GM19025 (cell line): Measurements from ENCODE around the gene ZNF343.
"Not testable (repeated sequence)": the region's sequence is repeated elsewhere in the genome, so short reads cannot be mapped to it uniquely, and the experiment has no call there.

Experiments used
- ATAC-seq: cut with Tn5 transposase; IDR thresholded peaks from one replicate; pipeline ENCODE4 v1.9.1; 2021; ENCODE audit warnings: mild to moderate bottlenecking, low read depth, moderate library complexity; ENCODE audit not compliant: unreplicated experiment

Gene ZNF343

GRCh38 chr20:2508631-2509467 is at the start of gene ZNF343:
Gene ZNF343 (minus strand): TSS chr20:2508915. CDS start chr20:2493895, 15,020 bp downstream.
- peak; percentile 96 for ATAC-seq

- no peak for ATAC-seq
These were observed 49.3 kb upstream of the ZNF343 start for GRCh38 chr20:2557873-2558580.

GRCh38 chr20:2545594-2545993 is 36.9 kb upstream of the ZNF343 start:
- ATAC-seq: no peak

DNA sequence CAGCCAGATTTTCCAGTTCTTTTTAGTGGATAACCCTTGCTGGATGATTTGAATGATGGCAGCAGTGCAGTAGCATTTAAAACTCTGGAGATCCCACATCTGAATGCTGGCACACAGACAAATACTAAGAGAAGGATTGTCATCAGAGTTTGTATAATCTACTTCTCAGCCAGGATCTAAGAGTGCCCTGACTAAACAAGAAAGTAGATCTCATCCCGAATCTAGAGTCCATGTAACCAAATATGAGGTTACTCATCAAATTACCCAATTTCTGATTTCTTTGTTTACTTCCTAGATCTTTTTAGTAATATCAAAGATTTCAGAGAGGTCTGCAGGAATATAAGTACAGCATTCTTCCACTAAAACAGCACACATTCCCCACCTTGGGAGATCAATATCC is 35.5 kb upstream of the ZNF343 start:
- no peak for ATAC-seq

DNA sequence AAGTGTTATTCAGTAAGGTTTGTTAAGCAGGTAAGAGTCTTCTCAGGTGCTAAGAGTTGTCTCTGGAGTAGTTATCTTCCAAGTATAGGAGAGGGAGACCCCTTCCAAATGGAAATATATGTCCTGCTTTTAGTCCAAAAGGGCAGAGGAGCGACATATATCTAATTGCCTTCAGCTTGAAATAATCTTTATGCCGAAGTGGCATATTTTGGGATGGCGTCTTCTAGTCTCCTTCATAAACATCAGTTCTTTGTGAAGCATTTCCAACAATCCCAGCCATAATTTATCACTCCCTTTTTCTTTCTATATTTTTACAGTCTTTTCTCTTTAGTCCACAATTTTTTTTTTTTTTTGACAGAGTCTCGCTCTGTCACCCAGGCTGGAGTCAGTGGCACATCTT is 33.6 kb upstream of the ZNF343 start:
- ATAC-seq: no peak

DNA sequence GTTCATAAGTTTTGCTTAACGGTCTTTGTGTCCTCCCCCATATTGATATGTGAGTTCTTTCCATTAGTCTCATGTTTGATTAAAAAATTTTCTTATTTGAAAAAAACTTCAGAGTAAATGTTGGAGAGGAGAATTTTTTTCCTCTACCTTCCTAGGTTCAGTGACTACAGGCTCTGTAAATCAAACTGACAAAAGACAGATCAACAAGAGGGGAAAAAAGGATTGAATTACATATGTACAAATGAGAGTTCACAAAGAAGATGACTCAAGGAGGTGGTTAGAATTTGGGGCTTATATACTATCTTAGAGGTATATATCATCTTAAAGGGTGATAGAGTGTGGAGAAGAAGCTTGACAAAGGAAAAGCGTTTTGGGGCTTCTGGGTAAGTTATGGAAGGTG is 33.2 kb upstream of the ZNF343 start:
- ATAC-seq: no peak

- no peak for ATAC-seq
These were observed 30.4 kb upstream of the ZNF343 start for GRCh38 chr20:2538931-2539720.

DNA sequence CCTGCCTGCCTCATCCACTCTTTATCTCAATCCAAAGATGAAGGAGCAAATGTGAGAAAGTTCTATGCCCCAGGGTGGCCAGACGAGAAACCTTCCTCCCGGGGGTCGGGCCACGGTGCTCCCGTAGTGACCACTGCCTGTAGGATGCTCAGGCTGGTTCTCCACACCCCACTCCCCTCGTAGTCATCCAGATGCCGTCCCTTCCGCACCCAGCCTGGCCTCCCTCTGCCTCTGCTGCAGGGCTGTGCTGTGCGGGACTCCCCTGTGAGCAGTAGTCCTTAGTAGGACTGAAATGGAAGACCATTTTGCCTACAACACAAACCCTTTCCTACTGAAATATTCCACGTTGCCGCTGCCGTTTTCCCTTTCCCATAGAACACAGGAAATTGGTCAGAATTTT is 29.6 kb upstream of the ZNF343 start:
- ATAC-seq: no peak

DNA sequence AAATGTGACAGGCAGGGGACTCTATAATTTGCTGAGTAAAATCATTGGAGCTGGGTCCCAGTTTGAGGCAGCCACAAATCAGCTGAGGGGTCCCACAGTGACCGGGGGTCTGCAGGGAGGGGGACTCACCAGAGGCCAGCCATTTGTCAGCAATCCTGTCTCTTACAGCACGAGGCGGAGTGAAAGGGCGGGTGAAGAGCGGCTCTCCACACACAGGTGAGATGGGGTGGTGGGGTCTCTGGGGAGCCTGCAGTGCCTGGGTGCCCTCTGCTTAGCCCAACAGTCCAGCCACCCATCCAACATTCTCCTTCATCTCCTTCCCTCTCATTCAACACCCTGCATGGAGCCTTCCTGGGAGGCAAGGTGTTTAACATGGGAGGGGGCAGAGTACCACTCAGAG is 28.4 kb upstream of the ZNF343 start:
- ATAC-seq: no peak

DNA sequence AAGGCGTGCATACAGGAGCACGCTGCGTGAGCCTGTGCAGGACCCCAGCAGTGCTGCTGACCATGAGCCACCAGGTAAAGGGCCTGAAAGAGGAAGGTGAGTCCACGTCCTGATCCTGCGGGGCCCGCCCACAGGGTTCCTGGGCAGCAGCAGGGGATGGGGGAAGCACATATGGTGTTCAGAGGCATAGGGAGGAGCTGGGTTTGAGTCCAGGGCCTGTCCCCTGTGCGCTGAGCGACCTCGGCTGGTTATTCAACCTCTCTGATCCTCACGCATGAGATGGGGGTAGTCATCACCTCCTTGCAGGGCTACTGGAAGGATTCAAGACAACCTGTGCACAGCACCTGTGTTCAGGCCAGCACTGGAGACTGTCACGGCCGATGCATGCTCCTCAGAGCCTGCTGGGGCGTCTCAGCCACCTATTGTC is 27.9 kb upstream of the ZNF343 start, which contains the start of gene TMC2:
TMC2 (plus strand) TSS at position 14 of the 427 bp plus-strand sequence; CDS start at position 63, 49 bp downstream.
- no peak for ATAC-seq

DNA sequence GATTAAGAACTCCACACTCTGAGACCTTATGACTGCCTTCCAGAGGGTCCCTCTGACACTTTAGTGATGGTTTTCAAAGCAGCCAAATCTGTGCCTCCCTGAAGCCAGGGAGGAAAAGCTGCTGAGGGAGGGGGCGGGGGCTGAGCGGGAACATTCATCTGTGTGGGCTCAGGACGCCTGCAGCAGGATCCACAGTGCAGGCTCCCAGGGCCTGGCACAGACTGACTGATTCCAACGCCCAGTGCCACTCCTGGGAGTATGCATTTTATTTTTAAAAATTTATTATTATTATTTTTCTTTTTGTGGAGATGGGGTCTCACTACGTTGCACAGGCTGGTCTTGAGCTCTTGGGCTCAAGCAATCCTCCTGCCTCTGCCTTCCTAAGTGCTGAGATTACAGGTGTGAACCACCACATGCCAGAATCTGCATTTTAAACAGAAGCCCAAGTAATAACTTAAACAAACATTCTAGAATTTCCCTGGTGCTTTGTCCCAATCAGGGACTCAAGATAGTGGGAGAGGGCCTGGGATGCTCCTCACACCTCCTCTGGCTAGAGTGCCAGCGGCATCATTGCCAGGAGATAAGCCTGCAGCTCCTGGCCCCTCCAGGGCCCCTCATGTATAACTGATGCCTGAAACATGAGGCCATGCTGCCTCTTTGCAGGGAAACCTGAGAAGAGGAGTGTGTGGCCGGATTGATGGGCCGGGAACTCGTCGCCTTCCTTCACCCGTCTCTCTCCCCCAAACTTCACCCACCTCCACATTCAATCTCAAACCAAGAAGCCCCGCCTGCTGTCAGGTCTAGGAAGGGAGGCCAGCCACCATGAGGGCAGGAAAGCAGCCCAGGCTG is 27.2 kb upstream of the ZNF343 start:
- no peak for ATAC-seq

DNA sequence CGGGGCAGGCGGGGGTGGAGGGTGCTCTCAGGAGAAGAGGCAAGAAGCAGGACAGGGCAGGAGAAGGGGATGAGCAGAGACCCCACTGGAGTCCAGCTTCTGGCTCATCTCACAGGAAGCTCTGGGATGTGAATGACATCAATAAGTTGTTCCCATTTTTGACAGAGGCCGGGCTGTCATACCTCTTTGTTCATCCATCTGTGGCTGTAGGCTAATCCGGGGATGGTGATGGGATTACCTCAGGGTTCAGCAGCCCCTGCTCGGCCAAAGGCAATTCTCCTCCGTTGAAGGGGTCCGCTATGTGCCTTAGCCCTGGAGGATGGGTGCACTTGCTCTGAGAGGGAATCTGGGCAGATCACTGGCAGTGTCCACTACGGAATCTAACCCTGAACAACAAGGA is 24.4 kb upstream of the ZNF343 start:
- no peak for ATAC-seq

DNA sequence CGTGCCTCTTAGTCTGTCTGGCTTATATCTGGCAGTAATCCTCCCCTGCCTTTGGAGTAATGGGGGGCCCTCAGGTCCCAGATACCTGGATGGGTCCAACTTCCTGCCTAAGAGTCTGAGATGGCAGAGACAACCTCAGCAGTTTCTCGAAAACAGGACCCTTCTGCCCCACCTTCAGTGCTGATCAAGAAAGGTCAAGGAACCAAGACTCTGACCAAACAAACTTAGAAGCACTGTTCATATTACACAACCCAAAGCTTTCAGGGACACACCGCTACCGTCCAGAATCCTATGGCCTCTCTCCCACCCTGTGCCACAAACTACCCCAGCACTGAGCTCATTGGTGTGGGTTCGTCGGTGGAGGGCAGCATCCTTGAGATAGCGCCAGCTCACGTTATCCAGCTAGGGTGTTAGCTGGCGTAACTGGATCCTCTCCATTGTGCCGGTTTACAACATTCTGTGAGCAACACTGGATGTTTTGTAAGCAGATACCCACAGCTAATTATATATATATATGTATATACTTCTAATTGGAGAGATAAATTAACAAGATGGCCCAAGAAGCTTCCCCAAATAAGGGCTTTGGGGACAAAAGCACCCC is 20.1 kb upstream of the ZNF343 start:
- no peak for ATAC-seq

- ATAC-seq: no peak
These were observed 19.0 kb upstream of the ZNF343 start for GRCh38 chr20:2527762-2528161.

DNA sequence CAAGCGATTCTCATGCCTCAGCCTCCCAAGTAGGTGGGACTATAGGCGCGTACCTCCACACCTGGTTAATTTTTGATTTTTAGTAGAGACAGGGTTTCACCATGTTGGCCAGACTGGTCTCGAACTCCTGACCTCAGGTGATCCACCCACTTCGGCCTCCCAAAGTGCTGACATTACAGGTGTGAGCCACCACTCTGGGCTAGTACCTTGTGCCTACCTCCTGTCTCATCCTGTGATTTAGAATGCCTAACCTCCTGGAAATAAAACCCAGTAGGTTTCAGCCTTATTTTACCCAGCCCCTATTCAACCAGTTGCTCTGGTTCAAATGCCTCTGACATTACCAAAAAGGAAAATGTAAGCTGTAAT is 17.5 kb upstream of the ZNF343 start:
- not testable (repeated sequence) for ATAC-seq

GRCh38 chr20:2524709-2525506 is 16.2 kb upstream of the ZNF343 start:
- ATAC-seq: peak; percentile 16

DNA sequence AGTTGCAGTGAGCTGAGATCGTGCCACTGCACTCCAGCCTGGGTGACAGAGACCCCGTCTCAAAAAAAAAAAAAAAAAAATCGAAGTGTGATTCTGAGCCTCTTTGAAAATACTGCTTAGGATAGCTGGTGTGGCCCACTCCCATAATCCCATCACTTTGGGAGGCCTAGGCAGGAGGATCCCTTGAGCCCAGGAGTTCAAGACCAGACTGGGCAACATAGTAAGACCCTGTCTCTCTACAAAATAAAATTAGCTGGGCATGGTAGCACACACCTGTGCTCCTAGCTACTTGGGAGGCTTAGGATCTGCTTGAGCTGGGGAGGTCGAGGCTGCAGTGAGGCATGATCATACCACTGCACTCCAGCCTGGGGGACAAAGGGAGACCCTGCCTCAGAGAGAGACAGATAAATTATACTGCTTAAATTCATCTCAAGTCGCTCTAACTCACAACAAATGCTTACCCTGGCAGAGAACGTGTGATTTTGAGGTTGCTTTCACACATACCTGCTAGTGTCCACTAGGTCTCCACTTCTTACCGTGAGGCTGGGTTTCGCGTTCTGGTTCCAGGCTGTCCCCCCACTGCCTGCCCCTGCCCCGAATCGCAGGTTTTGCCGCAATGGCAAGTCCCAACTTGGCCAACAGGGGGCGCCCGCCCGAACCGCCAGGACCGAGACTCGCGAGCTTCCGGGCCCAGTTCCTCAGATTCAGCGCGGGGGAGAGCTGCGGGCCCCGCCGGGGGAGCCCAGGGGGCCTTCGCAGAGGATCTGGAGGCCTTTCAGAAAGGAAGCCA is 15.4 kb upstream of the ZNF343 start:
- ATAC-seq: peak; percentile 63

DNA sequence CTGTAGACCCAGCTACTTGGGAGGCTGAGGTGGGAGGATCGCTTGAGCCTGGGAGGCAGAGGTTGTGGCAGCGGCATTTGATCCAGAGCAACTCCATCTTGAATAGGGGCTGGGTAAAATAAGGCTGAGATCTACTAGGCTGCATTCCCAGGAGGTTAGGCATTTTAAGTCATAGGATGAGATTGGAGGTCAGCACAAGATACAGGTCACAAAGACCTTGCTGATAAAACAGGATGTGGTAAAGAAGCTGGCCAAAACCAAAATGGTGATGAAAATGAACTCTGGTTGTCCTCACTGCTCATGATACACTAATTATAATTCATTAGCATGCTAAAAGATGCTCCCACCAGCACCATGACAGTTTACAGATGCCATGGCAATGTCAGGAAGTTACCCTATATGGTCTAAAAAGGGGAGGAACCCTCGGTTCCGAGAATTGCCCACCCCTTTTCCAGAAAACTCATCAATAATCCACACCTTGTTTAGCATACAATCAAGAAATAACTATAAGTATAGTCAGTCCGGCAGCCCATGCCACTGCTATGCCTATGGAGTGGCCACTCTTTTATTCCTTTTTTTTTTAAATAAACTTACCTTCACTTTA is 14.2 kb upstream of the ZNF343 start:
- not testable (repeated sequence) for ATAC-seq
